ENCODE data around the gene CTSL. TPM values are rescaled to one million over a fixed set of nuclear protein-coding genes. Genes with fewer than 3 reads are reported as not detected.

Gene CTSL
- total RNA-seq, 1 experiment from 2014 or later, result 38.6 TPM

Other genes starting within 250 kb of the CTSL start
- not detected in 2 replicates for gene DAPK1, start 228.3 kb upstream of the CTSL start, total RNA-seq (2014; rRNA removed; shearing (Covaris generic))
- not detected in 2 replicates for gene SPATA31E1, start 156.8 kb downstream of the CTSL start, total RNA-seq (2014; rRNA removed; shearing (Covaris generic))
- gene SPATA31C1, start 191.8 kb downstream of the CTSL start, total RNA-seq (2014; rRNA removed; shearing (Covaris generic)), result not detected in 2 replicates
- gene CDK20, start 248.4 kb downstream of the CTSL start, total RNA-seq (2014; rRNA removed; shearing (Covaris generic)), result 6.7 and 13.8 TPM in 2 replicates